ENCODE results near the gene FAH. TPM values are rescaled to one million over a fixed set of nuclear protein-coding genes. Genes with fewer than 3 reads are reported as not detected.

Gene FAH
- total RNA-seq, 1 donor from 2014 or later, result 67.6 TPM

- no peak for DNase-seq (ENCODE audit: low spot score)
- no peak overlapping the region for H3K27ac Mint-ChIP-seq
- peaks cover 40% of the 10 kb centered on the region for H3K36me3 Mint-ChIP-seq (ENCODE audit: low read depth)
- no peak overlapping the region for H3K4me3 Mint-ChIP-seq (ENCODE audit: low read depth)
- intact Hi-C loops (cut with micrococcal nuclease), result no loop called here
- no peaks in the 10 kb centered on the region for H3K9me3 Mint-ChIP-seq
- H3K4me1 Mint-ChIP-seq (ENCODE audit: low read depth), result no peaks in the 10 kb centered on the region
- no peaks in the 10 kb centered on the region for H3K27me3 Mint-ChIP-seq (ENCODE audit: low read depth)
These were observed 15.1 kb downstream of the FAH start for GRCh38 chr15:80167936-80168335.

GRCh38 chr15:80168421-80168820 lies 15.6 kb downstream of the FAH start:
- H3K4me1 Mint-ChIP-seq (ENCODE audit: low read depth), result no peaks in the 10 kb centered on the region
- no peak overlapping the region for H3K4me3 Mint-ChIP-seq (ENCODE audit: low read depth)
- DNase-seq (ENCODE audit: low spot score), result no peak
- intact Hi-C loops (cut with micrococcal nuclease), result no loop called here
- no peak overlapping the region for H3K27ac Mint-ChIP-seq
- no peaks in the 10 kb centered on the region for H3K27me3 Mint-ChIP-seq (ENCODE audit: low read depth)
- H3K36me3 Mint-ChIP-seq (ENCODE audit: low read depth), result peaks cover 40% of the 10 kb centered on the region
- no peaks in the 10 kb centered on the region for H3K9me3 Mint-ChIP-seq

- Mint-ChIP-seq H3K4me3 (ENCODE audit: low read depth) (no peak overlapping the region), H3K36me3 (ENCODE audit: low read depth) (peaks cover 34% of the 10 kb centered on the region), H3K9me3 (no peaks in the 10 kb centered on the region), H3K27me3 (ENCODE audit: low read depth) (no peaks in the 10 kb centered on the region), H3K4me1 (ENCODE audit: low read depth) (no peaks in the 10 kb centered on the region), H3K27ac (no peak overlapping the region)
- DNase-seq (ENCODE audit: low spot score), result no peak
- intact Hi-C loops (cut with micrococcal nuclease), result no loop called here
These were observed 17.1 kb downstream of the FAH start for GRCh38 chr15:80169768-80170357.

- intact Hi-C loops (cut with micrococcal nuclease), result no loop called here
- no peaks in the 10 kb centered on the region for H3K9me3 Mint-ChIP-seq
- no peak overlapping the region for H3K27ac Mint-ChIP-seq
- no peak overlapping the region for H3K4me3 Mint-ChIP-seq (ENCODE audit: low read depth)
- DNase-seq (ENCODE audit: low spot score), result no peak
- H3K4me1 Mint-ChIP-seq (ENCODE audit: low read depth), result no peaks in the 10 kb centered on the region
- no peaks in the 10 kb centered on the region for H3K27me3 Mint-ChIP-seq (ENCODE audit: low read depth)
- H3K36me3 Mint-ChIP-seq (ENCODE audit: low read depth), result peaks cover 34% of the 10 kb centered on the region
These were observed 17.8 kb downstream of the FAH start for GRCh38 chr15:80170596-80170995.

- H3K4me1 Mint-ChIP-seq (ENCODE audit: low read depth), result no peaks in the 10 kb centered on the region
- intact Hi-C loops (cut with micrococcal nuclease), result no loop called here
- H3K27me3 Mint-ChIP-seq (ENCODE audit: low read depth), result no peaks in the 10 kb centered on the region
- H3K36me3 Mint-ChIP-seq (ENCODE audit: low read depth), result peaks cover 42% of the 10 kb centered on the region
- DNase-seq (ENCODE audit: low spot score), result no peak
- no peak overlapping the region for H3K4me3 Mint-ChIP-seq (ENCODE audit: low read depth)
- no peaks in the 10 kb centered on the region for H3K9me3 Mint-ChIP-seq
- H3K27ac Mint-ChIP-seq, result no peak overlapping the region
These were observed 19.0 kb downstream of the FAH start for GRCh38 chr15:80171787-80172186.

GRCh38 chr15:80172401-80172800 lies 19.6 kb downstream of the FAH start:
- no peaks in the 10 kb centered on the region for H3K9me3 Mint-ChIP-seq
- H3K27me3 Mint-ChIP-seq (ENCODE audit: low read depth), result no peaks in the 10 kb centered on the region
- H3K27ac Mint-ChIP-seq, result no peak overlapping the region
- intact Hi-C loops (cut with micrococcal nuclease), result no loop called here
- no peaks in the 10 kb centered on the region for H3K4me1 Mint-ChIP-seq (ENCODE audit: low read depth)
- peaks cover 48% of the 10 kb centered on the region for H3K36me3 Mint-ChIP-seq (ENCODE audit: low read depth)
- no peak overlapping the region for H3K4me3 Mint-ChIP-seq (ENCODE audit: low read depth)
- no peak for DNase-seq (ENCODE audit: low spot score)

GRCh38 chr15:80173022-80173759 lies 20.4 kb downstream of the FAH start:
- Mint-ChIP-seq H3K27ac (no peak overlapping the region), H3K9me3 (no peaks in the 10 kb centered on the region)

GRCh38 chr15:80174017-80174746 lies 21.4 kb downstream of the FAH start:
- no peak overlapping the region for H3K27ac Mint-ChIP-seq

More at GRCh38 chr15:80173022-80173759, 20.4 kb downstream of the FAH start:
- intact Hi-C loops (cut with micrococcal nuclease), result no loop called here
- H3K4me1 Mint-ChIP-seq (ENCODE audit: low read depth), result no peaks in the 10 kb centered on the region
- H3K36me3 Mint-ChIP-seq (ENCODE audit: low read depth), result peaks cover 46% of the 10 kb centered on the region
- DNase-seq (ENCODE audit: low spot score), result peak; percentile 60
- H3K4me3 Mint-ChIP-seq (ENCODE audit: low read depth), result no peak overlapping the region
- H3K27me3 Mint-ChIP-seq (ENCODE audit: low read depth), result no peaks in the 10 kb centered on the region

GRCh38 chr15:80175436-80175835 lies 22.6 kb downstream of the FAH start:
- intact Hi-C loops (cut with micrococcal nuclease), result no loop called here

More at GRCh38 chr15:80174017-80174746, 21.4 kb downstream of the FAH start:
- no peak overlapping the region for H3K4me3 Mint-ChIP-seq (ENCODE audit: low read depth)
- peaks cover 42% of the 10 kb centered on the region for H3K36me3 Mint-ChIP-seq (ENCODE audit: low read depth)
- no peaks in the 10 kb centered on the region for H3K4me1 Mint-ChIP-seq (ENCODE audit: low read depth)
- intact Hi-C loops (cut with micrococcal nuclease), result no loop called here
- H3K27me3 Mint-ChIP-seq (ENCODE audit: low read depth), result no peaks in the 10 kb centered on the region
- no peaks in the 10 kb centered on the region for H3K9me3 Mint-ChIP-seq
- no peak for DNase-seq (ENCODE audit: low spot score)

GRCh38 chr15:80176443-80176842 lies 23.6 kb downstream of the FAH start:
- Mint-ChIP-seq H3K4me1 (ENCODE audit: low read depth) (no peaks in the 10 kb centered on the region), H3K36me3 (ENCODE audit: low read depth) (peaks cover 37% of the 10 kb centered on the region), H3K27me3 (ENCODE audit: low read depth) (no peaks in the 10 kb centered on the region), H3K9me3 (no peaks in the 10 kb centered on the region), H3K4me3 (ENCODE audit: low read depth) (no peak overlapping the region), H3K27ac (no peak overlapping the region)
- no peak for DNase-seq (ENCODE audit: low spot score)
- intact Hi-C loops (cut with micrococcal nuclease), result no loop called here

More at GRCh38 chr15:80175436-80175835, 22.6 kb downstream of the FAH start:
- peaks cover 39% of the 10 kb centered on the region for H3K36me3 Mint-ChIP-seq (ENCODE audit: low read depth)
- H3K4me1 Mint-ChIP-seq (ENCODE audit: low read depth), result no peaks in the 10 kb centered on the region
- no peak overlapping the region for H3K4me3 Mint-ChIP-seq (ENCODE audit: low read depth)
- H3K9me3 Mint-ChIP-seq, result no peaks in the 10 kb centered on the region
- H3K27ac Mint-ChIP-seq, result no peak overlapping the region
- no peak for DNase-seq (ENCODE audit: low spot score)
- no peaks in the 10 kb centered on the region for H3K27me3 Mint-ChIP-seq (ENCODE audit: low read depth)

- intact Hi-C loops (cut with micrococcal nuclease), result no loop called here
- no peak for DNase-seq (ENCODE audit: low spot score)
- Mint-ChIP-seq H3K27ac (no peak overlapping the region), H3K4me1 (ENCODE audit: low read depth) (no peaks in the 10 kb centered on the region), H3K36me3 (ENCODE audit: low read depth) (peaks cover 36% of the 10 kb centered on the region), H3K9me3 (no peaks in the 10 kb centered on the region), H3K27me3 (ENCODE audit: low read depth) (no peaks in the 10 kb centered on the region), H3K4me3 (ENCODE audit: low read depth) (no peak overlapping the region)
These were observed 24.4 kb downstream of the FAH start for GRCh38 chr15:80177156-80177555.

GRCh38 chr15:80179025-80179759 lies 26.4 kb downstream of the FAH start:
- DNase-seq (ENCODE audit: low spot score), result no peak
- no peak overlapping the region for H3K4me3 Mint-ChIP-seq (ENCODE audit: low read depth)
- H3K36me3 Mint-ChIP-seq (ENCODE audit: low read depth), result peaks cover 43% of the 10 kb centered on the region
- no peaks in the 10 kb centered on the region for H3K27me3 Mint-ChIP-seq (ENCODE audit: low read depth)
- no peak overlapping the region for H3K27ac Mint-ChIP-seq
- no peaks in the 10 kb centered on the region for H3K4me1 Mint-ChIP-seq (ENCODE audit: low read depth)
- intact Hi-C loops (cut with micrococcal nuclease), result no loop called here
- H3K9me3 Mint-ChIP-seq, result no peaks in the 10 kb centered on the region
